GM13977 (cell line): ENCODE data around the gene NGEF.

Experiments used
- DNase-seq: peaks from one replicate; pipeline ENCODE4 v3.0.0; 2012; ENCODE audit warnings: low spot score
- in situ Hi-C: fragments of 300-500 bp; cut with MboI; formaldehyde crosslinking; loops from one replicate; pipeline ENCODE4 v1.12.0; 2022; ENCODE audit warnings: low sequenced_read_pairs, low pct_unique_long_range_greater_than_20kb, mixed read lengths, inconsistent platforms; ENCODE audit not compliant: unreplicated experiment
- TF ChIP-seq, protein P1 (sequence below): IDR thresholded peaks from 2 replicates; pipeline ENCODE4 v1.5.1; 2012; ENCODE audit warnings: mild to moderate bottlenecking, control low read depth; ENCODE audit not compliant: insufficient read depth; ENCODE audit errors: extremely low read depth, missing control alignments

Gene NGEF

DNA sequence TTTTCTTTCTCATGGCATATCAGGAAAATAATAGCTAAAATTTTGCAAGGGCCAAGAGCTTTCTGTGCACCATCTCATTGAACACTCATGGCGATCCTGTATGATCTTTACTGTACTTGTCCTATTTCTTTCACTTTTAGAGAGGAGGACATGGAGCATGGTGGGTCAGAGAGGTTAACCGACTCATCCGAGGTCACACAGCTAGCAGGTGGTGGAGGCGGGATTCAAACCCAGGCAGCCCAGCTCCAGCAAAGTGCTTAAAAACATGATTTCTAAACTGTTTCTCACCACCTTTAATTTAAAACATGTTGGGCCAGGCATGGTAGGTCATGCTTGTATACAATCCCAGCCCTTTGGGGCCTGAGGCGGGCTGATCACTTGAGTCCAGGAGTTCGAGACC, 6.4 kb downstream of the NGEF start:
- in situ Hi-C loops, result no loop called here
- TF ChIP-seq, protein P1, sequence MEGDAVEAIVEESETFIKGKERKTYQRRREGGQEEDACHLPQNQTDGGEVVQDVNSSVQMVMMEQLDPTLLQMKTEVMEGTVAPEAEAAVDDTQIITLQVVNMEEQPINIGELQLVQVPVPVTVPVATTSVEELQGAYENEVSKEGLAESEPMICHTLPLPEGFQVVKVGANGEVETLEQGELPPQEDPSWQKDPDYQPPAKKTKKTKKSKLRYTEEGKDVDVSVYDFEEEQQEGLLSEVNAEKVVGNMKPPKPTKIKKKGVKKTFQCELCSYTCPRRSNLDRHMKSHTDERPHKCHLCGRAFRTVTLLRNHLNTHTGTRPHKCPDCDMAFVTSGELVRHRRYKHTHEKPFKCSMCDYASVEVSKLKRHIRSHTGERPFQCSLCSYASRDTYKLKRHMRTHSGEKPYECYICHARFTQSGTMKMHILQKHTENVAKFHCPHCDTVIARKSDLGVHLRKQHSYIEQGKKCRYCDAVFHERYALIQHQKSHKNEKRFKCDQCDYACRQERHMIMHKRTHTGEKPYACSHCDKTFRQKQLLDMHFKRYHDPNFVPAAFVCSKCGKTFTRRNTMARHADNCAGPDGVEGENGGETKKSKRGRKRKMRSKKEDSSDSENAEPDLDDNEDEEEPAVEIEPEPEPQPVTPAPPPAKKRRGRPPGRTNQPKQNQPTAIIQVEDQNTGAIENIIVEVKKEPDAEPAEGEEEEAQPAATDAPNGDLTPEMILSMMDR, result no peak
- no peak for DNase-seq

DNA sequence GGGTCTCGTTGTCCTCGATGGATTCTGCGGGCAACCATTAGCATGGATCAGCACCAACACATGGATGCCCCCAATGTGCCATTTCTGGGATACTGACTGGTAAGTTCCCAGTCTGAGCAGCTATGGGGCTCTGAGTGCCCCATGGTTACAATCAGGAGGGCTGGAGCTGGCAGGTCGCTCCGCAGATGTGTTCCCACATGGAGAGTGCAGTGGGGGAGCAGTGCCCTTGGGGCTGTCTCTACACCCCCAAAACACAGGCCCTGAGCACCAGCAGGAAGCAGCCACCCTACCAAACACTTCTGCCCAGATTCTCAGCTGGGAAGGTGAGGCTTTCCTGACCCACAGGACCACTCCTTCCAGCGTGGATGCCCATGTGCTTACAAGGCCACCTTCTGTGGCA, 8.0 kb downstream of the NGEF start:
- DNase-seq, result no peak
- in situ Hi-C loops, result no loop called here
- TF ChIP-seq, protein P1, result no peak

DNA sequence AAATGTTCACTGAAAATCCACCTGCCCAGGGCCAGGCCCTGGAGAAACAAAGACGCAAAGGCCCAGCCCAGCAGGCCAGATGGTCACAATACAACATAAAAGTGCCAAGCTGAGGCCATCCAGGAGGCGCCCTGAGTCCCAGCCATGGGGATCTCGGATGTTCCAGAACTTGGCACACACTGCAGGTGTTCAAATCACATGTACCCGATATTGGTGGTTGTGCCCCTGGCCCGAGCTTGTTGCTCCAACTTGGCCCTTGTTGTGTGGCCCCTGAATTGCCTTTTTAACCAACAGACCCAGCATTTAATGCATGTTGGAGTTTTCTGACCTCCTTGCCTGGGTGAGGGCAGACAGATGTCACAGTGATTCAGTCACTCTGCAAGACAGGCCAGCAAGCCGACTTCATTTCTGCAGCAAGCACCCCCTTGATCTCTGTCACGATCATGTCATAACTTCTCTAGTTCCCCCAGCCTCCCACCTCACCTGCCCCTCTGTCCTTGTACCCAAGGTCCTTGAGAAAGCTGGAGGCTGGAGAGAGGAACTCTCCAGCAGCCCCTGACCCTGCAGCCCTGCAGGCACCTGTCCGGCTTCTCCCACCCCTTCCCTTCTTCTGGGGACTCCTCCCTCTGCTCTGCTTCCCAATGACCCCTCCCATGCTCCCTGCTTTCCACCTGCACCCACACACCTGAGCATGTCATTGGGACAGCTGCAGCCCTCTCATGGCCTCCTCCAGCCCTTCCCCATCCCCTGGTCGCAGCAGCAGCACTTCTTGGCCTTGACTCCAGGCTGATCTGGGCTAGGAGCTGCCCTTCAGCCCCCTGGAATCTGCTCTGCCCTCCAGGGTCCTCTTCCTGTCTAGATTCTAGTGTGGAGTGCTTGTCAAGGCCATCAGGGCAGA, 9.1 kb downstream of the NGEF start:
- TF ChIP-seq, protein P1, result no peak
- in situ Hi-C loops, result no loop called here

DNA sequence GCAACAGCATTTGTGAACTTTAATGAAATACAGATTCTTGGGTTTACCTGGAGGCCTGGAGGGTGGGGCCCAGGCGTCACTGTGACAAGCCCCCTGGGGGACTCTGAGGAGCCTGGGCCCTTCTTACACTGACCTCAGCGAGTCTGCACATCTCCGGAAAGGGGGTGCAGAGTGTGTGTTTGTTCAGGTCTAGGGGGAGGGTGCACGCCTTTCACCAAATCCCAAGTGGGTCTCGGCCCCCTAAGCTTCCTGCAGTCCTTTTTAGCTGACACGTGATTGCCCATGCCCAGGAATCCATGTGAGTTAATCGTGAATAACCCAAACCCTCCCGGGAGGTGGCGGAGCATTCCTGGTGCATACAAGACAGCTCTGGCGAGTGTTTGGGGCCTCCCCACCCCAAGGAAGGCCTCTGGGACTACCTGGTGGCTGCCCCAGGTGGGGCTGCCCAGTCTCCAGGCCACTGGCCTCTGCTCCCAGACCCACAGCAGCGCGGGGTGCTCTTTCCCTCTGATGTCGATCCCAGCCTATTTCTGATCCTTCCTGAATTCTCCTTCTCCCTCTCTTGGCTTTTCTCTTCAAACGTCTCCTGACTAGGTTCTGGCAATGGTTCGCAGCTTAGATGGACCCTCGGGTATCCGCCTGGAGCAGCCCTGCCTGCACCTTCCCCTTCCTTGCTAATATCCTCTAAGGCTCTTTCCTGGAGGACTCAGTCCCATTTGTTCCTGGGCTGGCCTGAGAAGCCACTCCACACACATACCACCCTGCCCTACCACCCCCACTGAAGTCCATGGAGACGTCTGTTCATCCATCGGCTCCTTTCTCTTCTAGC, 10.0 kb downstream of the NGEF start:
- no peak for DNase-seq
- TF ChIP-seq, protein P1, result no peak
- in situ Hi-C loops, result no loop called here

More for the DNA sequence above, 9.1 kb downstream of the NGEF start:
- DNase-seq, result no peak

DNA sequence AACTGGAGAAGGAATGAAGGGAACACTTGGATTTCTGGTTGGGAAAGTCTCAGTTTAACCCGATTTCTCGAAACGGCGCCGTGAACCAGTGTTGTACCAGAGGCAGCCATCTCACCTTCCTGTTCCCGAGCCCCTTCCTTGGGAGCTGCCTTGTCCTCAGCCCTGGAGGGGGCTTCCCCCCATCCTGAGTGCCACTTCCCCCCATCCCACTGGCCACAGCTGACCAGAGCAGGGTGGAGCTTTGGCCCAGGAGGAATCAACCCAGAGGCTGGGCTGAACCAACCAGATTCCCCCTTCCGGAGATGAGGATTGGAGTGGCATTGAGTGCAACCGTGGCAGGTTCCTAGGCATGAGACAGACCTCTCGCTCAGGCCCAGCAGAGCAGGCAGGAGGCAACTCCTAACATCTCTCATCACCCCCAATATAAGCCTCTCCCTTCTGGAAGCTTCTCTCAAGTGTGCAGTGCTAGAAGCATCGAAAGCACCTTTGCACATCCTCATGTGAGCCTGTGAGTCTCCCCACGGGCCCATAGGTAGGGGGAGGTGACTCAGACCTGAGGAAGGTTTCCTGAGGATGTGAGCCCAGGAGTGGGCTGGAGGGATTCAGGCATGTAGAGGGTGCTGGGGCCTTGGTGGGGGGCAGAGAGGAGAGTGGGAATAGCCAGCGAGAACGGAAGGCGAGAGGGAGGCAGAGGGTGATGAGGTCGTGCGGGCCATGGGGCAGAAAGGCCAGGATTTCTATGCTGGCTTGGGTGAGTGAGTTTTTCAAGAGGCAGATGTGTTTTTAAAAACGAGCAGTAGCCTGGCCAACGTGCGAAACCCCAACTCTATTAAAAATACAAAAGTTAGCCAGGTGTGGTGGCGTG, 11.9 kb downstream of the NGEF start:
- DNase-seq, result no peak
- TF ChIP-seq, protein P1, result no peak
- in situ Hi-C loops, result no loop called here

DNA sequence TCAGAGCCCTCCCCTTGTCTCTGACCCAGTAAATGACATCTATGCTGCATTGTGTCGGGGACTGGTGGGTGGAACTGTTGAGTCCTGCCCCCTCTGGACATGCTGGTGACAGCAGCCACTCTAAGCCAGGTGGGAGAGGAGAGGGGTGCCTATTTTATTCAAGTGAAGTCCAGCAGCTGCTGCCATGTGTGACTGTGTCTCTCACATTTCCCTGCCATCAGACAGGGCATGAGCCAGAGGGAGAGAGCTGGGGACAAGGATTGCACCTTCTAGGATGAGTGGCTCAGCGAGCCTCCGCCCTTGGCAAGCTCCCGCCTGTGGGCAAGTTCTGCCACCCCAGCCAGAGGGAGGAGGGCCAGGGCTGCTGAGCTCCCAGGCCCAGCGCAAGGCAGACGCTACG, 13.7 kb downstream of the NGEF start:
- DNase-seq, result no peak
- in situ Hi-C loops, result no loop called here
- TF ChIP-seq, protein P1, result peak; percentile 11
